Measurements from ENCODE around the gene KLHDC7A.

GRCh38 chr1:18447509-18448220 is 33.1 kb upstream of the KLHDC7A start:
- TF ChIP-seq CTCF (conservative IDR thresholded peaks at IDR 0.05), result no peak
- no peak for TF ChIP-seq EZH2 (IDR thresholded peaks at IDR 0.05; ENCODE audit: low read depth)

All from PC-9 (cell line).